ENCODE results near the gene ZNF618. TPM values are rescaled to one million over a fixed set of nuclear protein-coding genes. Genes with fewer than 3 reads are reported as not detected.

The ZNF618 gene
- total RNA-seq, 2 experiments from 2014 or later: not detected

- DNase-seq (ENCODE audit: low spot score): no peak
- no peaks in the 10 kb centered on the region for H3K79me2 ChIP-seq (ENCODE audit: insufficient read depth, low read depth, low read length)
- H4K20me1 ChIP-seq (ENCODE audit: insufficient read depth, low read length): no peaks in the 10 kb centered on the region
- intact Hi-C loops (cut with micrococcal nuclease; ENCODE audit: unreplicated experiment): no loop called here
- no peaks in the 10 kb centered on the region for H3K36me3 ChIP-seq (ENCODE audit: insufficient read depth, low read length)
- H3K4me1 ChIP-seq (ENCODE audit: insufficient read depth, low read length, poor library complexity, severe bottlenecking): no peaks in the 10 kb centered on the region
- BruUV-seq (replicated peaks): no TSS peak
- no peak overlapping the region for H2AFZ ChIP-seq (ENCODE audit: low read length)
- no peak overlapping the region for H3K27ac ChIP-seq (ENCODE audit: low read depth, low read length, poor library complexity, severe bottlenecking)
- no peaks in the 10 kb centered on the region for H3K9me3 ChIP-seq (ENCODE audit: low read length)
- H3K4me3 ChIP-seq (ENCODE audit: low read depth, low read length, poor library complexity, severe bottlenecking): no peak overlapping the region
- ChIA-PET POLR2A (no interaction called here), CTCF (ENCODE audit: unreplicated experiment) (no interaction called here)
- no peak overlapping the region for H3K4me2 ChIP-seq (ENCODE audit: low read length)
- H3K9me2 ChIP-seq (ENCODE audit: insufficient read depth, low read length): no peaks in the 10 kb centered on the region
- TF ChIP-seq, protein P1, sequence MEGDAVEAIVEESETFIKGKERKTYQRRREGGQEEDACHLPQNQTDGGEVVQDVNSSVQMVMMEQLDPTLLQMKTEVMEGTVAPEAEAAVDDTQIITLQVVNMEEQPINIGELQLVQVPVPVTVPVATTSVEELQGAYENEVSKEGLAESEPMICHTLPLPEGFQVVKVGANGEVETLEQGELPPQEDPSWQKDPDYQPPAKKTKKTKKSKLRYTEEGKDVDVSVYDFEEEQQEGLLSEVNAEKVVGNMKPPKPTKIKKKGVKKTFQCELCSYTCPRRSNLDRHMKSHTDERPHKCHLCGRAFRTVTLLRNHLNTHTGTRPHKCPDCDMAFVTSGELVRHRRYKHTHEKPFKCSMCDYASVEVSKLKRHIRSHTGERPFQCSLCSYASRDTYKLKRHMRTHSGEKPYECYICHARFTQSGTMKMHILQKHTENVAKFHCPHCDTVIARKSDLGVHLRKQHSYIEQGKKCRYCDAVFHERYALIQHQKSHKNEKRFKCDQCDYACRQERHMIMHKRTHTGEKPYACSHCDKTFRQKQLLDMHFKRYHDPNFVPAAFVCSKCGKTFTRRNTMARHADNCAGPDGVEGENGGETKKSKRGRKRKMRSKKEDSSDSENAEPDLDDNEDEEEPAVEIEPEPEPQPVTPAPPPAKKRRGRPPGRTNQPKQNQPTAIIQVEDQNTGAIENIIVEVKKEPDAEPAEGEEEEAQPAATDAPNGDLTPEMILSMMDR (conservative IDR thresholded peaks at IDR 0.05; ENCODE audit: low read length): no peak
- TF ChIP-seq EZH2phosphoT487 (IDR thresholded peaks at IDR 0.05; ENCODE audit: borderline replicate concordance, low read depth, low read length): no peak
Measured at GRCh38 chr9:113910036-113910639, 34.0 kb downstream of the ZNF618 start.

DNA sequence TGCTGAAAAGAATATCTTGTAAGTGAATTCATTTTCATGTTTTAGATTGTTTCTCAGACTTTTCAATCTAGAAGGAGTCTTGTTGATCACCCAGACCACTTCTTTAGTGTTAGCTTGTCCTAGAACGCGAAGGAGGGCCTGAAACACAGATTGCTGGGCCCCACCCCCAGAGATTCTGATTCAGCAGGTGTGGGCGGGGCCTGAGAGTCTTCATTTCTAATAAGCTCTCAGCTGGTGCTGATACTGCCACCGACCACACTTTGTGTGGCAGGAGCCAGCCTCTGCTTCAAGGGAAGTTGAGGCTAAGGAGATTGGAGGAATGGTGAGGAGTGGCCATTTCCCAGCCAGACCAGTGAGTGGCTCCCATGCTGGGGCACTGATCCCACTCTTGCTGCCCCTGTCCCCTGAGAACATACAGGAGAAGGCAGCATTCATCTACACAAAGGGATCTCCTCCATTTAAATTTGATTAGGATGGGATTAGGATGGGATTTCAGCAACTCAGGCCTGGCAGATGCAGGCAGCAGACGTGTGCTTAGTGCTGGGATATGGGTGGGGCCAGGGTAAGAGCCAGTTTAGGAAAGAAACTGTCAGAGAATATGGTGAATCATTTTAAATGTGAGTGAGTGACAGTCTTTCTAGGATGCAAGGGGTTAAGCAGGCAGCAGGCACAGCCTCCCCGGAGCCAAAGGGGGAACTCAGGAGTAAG is 35.9 kb downstream of the ZNF618 start:
- no peak overlapping the region for H3K4me2 ChIP-seq (ENCODE audit: low read length)
- no TSS peak for BruUV-seq (replicated peaks)
- no peaks in the 10 kb centered on the region for H3K9me3 ChIP-seq (ENCODE audit: low read length)
- H3K79me2 ChIP-seq (ENCODE audit: insufficient read depth, low read depth, low read length): no peaks in the 10 kb centered on the region
- no peaks in the 10 kb centered on the region for H3K9me2 ChIP-seq (ENCODE audit: insufficient read depth, low read length)
- H3K4me3 ChIP-seq (ENCODE audit: low read depth, low read length, poor library complexity, severe bottlenecking): no peak overlapping the region
- no peaks in the 10 kb centered on the region for H3K36me3 ChIP-seq (ENCODE audit: insufficient read depth, low read length)
- no peaks in the 10 kb centered on the region for H4K20me1 ChIP-seq (ENCODE audit: insufficient read depth, low read length)
- intact Hi-C loops (cut with micrococcal nuclease; ENCODE audit: unreplicated experiment): no loop called here
- H2AFZ ChIP-seq (ENCODE audit: low read length): no peak overlapping the region
- no peak overlapping the region for H3K27ac ChIP-seq (ENCODE audit: low read depth, low read length, poor library complexity, severe bottlenecking)
- no peak for DNase-seq (ENCODE audit: low spot score)
- H3K4me1 ChIP-seq (ENCODE audit: insufficient read depth, low read length, poor library complexity, severe bottlenecking): no peaks in the 10 kb centered on the region
- POLR2A ChIA-PET: no interaction called here
- CTCF ChIA-PET (ENCODE audit: unreplicated experiment): no interaction called here
- no peak for TF ChIP-seq EZH2phosphoT487 (IDR thresholded peaks at IDR 0.05; ENCODE audit: borderline replicate concordance, low read depth, low read length)
- TF ChIP-seq, protein P1 (conservative IDR thresholded peaks at IDR 0.05; ENCODE audit: low read length): no peak

DNA sequence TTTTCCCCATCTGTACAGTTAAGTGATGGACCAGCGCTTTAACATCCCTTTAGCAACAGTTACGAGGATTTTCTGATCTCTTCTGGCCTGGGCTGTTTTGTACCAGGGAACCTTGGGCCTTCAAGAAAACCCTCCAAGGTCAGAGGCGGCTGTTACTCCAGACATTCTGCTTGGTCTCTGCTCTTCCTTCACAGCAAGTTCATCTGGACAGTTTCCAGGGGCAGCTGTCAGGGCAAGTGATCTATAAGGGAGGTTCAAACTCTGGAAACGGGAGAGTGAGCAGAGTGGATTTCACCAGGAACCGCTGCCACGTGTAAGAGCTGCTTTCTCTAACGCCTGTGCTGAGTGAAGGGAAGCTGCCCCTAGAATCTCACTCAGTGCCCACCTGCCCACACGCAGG is 36.7 kb downstream of the ZNF618 start:
- Histone ChIP-seq H3K36me3 (ENCODE audit: insufficient read depth, low read length) (no peaks in the 10 kb centered on the region), H3K4me2 (ENCODE audit: low read length) (no peak overlapping the region), H3K79me2 (ENCODE audit: insufficient read depth, low read depth, low read length) (no peaks in the 10 kb centered on the region), H4K20me1 (ENCODE audit: insufficient read depth, low read length) (no peaks in the 10 kb centered on the region), H3K4me1 (ENCODE audit: insufficient read depth, low read length, poor library complexity, severe bottlenecking) (no peaks in the 10 kb centered on the region), H2AFZ (ENCODE audit: low read length) (no peak overlapping the region), H3K9me2 (ENCODE audit: insufficient read depth, low read length) (no peaks in the 10 kb centered on the region), H3K4me3 (ENCODE audit: low read depth, low read length, poor library complexity, severe bottlenecking) (no peak overlapping the region), H3K9me3 (ENCODE audit: low read length) (no peaks in the 10 kb centered on the region), H3K27ac (ENCODE audit: low read depth, low read length, poor library complexity, severe bottlenecking) (no peak overlapping the region)
- TF ChIP-seq EZH2phosphoT487 (IDR thresholded peaks at IDR 0.05; ENCODE audit: borderline replicate concordance, low read depth, low read length): no peak
- TF ChIP-seq, protein P1 (conservative IDR thresholded peaks at IDR 0.05; ENCODE audit: low read length): no peak
- ChIA-PET POLR2A (no interaction called here), CTCF (ENCODE audit: unreplicated experiment) (no interaction called here)
- intact Hi-C loops (cut with micrococcal nuclease; ENCODE audit: unreplicated experiment): no loop called here
- DNase-seq (ENCODE audit: low spot score): no peak
- no TSS peak for BruUV-seq (replicated peaks)
